Chondrocyte (in vitro differentiated cells): ENCODE data around the gene STUM. TPM values are rescaled to one million over a fixed set of nuclear protein-coding genes. Genes with fewer than 3 reads are reported as not detected.
"Not testable (repeated sequence)": the region's sequence is repeated elsewhere in the genome, so short reads cannot be mapped to it uniquely, and the experiment has no call there.

ENCODE experiments used
- DNase-seq: peaks from one replicate; pipeline ENCODE4 v3.0.0; 2021; ENCODE audit warnings: mixed read lengths, low spot score
- H3K27ac Mint-ChIP-seq: one replicate; pipeline ENCODE4 v1.8.0; 2021; ENCODE audit warnings: mild to moderate bottlenecking, moderate library complexity, mixed read lengths; ENCODE audit not compliant: unreplicated experiment
- H3K27me3 Mint-ChIP-seq: 2 replicates; pipeline ENCODE4 v1.8.0; 2021; ENCODE audit warnings: low read depth, mixed read lengths
- H3K36me3 Mint-ChIP-seq: 2 replicates; pipeline ENCODE4 v1.8.0; 2021; ENCODE audit warnings: low read depth, mixed read lengths
- H3K4me1 Mint-ChIP-seq: 2 replicates; pipeline ENCODE4 v1.8.0; 2021; ENCODE audit warnings: low read depth, mild to moderate bottlenecking, mixed read lengths
- H3K4me3 Mint-ChIP-seq: one replicate; pipeline ENCODE4 v1.8.0; 2021; ENCODE audit warnings: mild to moderate bottlenecking, moderate library complexity, mixed read lengths; ENCODE audit not compliant: unreplicated experiment
- H3K9me3 Mint-ChIP-seq: 2 replicates; pipeline ENCODE4 v1.8.0; 2021; ENCODE audit warnings: low read depth, mixed read lengths
- total RNA-seq: library from RNA; stranded (reverse); gene quantifications from 3 replicates; pipeline ENCODE4 v1.2.1, GENCODE V29; 2021
- TF ChIP-seq, protein P1 (sequence below): fragments of 200-600 bp; sonication (generic); IDR thresholded peaks from 2 replicates; pipeline ENCODE4 v1.5.0; 2021; ENCODE audit warnings: antibody characterized with exemption, mild to moderate bottlenecking, moderate library complexity

Gene STUM
- total RNA-seq, 1 donor from 2014 or later: 0.27 TPM

- peaks cover 26% of the 10 kb centered on the region for H3K4me1 Mint-ChIP-seq
- TF ChIP-seq, protein P1, sequence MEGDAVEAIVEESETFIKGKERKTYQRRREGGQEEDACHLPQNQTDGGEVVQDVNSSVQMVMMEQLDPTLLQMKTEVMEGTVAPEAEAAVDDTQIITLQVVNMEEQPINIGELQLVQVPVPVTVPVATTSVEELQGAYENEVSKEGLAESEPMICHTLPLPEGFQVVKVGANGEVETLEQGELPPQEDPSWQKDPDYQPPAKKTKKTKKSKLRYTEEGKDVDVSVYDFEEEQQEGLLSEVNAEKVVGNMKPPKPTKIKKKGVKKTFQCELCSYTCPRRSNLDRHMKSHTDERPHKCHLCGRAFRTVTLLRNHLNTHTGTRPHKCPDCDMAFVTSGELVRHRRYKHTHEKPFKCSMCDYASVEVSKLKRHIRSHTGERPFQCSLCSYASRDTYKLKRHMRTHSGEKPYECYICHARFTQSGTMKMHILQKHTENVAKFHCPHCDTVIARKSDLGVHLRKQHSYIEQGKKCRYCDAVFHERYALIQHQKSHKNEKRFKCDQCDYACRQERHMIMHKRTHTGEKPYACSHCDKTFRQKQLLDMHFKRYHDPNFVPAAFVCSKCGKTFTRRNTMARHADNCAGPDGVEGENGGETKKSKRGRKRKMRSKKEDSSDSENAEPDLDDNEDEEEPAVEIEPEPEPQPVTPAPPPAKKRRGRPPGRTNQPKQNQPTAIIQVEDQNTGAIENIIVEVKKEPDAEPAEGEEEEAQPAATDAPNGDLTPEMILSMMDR: no peak
- DNase-seq: peak; percentile 54
- no peak overlapping the region for H3K4me3 Mint-ChIP-seq
- H3K9me3 Mint-ChIP-seq: no peaks in the 10 kb centered on the region
- H3K27ac Mint-ChIP-seq: no peak overlapping the region
- peaks cover 10% of the 10 kb centered on the region for H3K27me3 Mint-ChIP-seq
- no peaks in the 10 kb centered on the region for H3K36me3 Mint-ChIP-seq
Measured at GRCh38 chr1:226607821-226608220, 59.3 kb downstream of the STUM start.

DNA sequence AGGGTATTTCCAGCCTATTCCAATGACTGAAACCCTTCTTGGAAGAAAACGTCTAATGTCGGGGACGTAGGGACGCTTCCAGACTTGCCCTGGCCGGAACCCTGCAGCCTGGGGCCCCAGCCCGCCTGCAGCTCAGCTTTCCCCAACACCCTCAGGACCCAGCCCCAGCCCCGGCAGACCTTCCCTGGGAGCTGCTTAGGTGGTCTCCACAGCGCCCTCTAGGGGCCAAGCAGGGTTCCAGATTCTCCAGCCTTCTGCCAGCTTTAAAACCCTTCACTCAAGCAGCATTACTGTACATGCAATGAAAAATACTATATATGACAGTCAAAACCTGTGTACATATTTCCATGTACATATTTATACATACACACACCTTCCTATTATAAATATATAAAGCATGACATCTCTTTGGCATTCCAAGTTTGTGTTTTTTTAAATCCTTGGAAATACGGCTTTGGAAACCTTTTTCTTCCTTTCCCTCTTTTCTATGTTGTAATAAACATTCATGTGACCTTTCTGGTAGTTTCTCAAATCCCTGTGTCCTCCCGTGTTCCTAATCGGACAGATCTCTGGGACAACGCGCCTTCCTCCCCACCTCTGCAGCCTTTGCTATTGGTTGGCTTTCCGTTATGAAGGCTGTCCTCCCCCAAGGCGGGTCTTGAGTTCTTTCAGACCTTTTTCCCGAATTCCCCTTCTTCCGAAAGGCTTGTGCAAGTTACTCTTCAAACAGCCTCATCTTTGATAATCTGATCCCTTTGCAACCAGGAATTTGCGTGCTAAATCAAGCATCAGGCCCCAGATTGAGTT lies 60.3 kb downstream of the STUM start:
- TF ChIP-seq, protein P1: peak; percentile 87
- Mint-ChIP-seq H3K27ac (no peak overlapping the region), H3K4me1 (peaks cover 15% of the 10 kb centered on the region), H3K4me3 (no peak overlapping the region), H3K27me3 (peaks cover 13% of the 10 kb centered on the region), H3K9me3 (no peaks in the 10 kb centered on the region), H3K36me3 (no peaks in the 10 kb centered on the region)
- peak; percentile 81 for DNase-seq

DNA sequence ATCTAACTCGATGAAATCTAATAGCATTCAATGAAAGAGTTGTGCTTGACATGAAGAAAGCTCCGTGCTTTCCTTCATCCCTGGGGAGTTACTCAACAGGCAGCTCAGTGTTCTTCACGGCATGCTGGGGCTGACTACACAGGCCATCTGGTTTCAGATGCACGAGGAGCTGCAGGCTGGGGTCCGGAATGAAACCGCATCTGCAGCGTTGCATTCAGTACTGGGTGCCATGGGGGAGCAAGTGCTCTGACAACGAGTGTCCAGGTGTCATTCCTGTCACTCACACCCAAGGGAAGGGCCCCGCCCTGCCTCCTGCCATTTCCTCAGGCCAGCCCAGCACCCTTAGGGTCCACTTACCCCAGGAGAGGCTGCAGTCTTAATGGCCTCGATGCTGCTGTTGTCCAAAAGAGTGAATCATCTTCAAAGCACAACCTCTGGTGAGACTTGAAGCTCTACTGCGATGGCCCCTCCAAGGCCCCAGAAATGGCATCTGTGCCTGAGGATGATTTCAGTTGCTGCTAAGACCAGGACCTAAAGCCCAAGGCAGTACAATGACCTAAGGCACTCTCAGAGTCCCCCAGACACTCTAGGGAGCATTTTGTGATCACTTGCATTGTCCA lies 61.4 kb downstream of the STUM start:
- TF ChIP-seq, protein P1: no peak
- Mint-ChIP-seq H3K27me3 (peaks cover 15% of the 10 kb centered on the region), H3K4me3 (no peak overlapping the region), H3K27ac (no peak overlapping the region), H3K4me1 (peaks cover 5% of the 10 kb centered on the region), H3K36me3 (no peaks in the 10 kb centered on the region), H3K9me3 (no peaks in the 10 kb centered on the region)
- peak; percentile 55 for DNase-seq

DNA sequence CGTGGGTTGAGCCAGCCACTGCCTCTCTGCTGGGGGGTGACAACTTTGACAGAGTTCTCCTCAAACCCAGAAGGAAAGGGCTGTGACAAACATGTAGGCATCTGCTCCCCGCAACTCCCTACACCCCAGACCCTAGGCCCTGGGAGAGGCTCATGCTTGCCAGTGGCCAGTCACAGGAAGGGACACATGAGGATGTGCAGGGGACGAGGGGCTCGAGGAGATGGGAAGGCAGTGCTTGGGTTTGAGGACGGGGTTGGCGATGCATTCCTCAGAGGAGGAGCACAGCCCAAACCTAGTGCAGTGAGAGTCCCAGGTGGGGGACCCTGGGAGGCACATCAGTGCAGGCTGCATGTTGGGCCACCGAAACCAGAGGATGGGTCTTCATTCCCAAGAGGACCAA lies 62.1 kb downstream of the STUM start:
- no peaks in the 10 kb centered on the region for H3K4me1 Mint-ChIP-seq
- H3K36me3 Mint-ChIP-seq: no peaks in the 10 kb centered on the region
- H3K4me3 Mint-ChIP-seq: no peak overlapping the region
- TF ChIP-seq, protein P1: no peak
- H3K9me3 Mint-ChIP-seq: no peaks in the 10 kb centered on the region
- DNase-seq: peak; percentile 55
- H3K27ac Mint-ChIP-seq: no peak overlapping the region
- peaks cover 20% of the 10 kb centered on the region for H3K27me3 Mint-ChIP-seq

DNA sequence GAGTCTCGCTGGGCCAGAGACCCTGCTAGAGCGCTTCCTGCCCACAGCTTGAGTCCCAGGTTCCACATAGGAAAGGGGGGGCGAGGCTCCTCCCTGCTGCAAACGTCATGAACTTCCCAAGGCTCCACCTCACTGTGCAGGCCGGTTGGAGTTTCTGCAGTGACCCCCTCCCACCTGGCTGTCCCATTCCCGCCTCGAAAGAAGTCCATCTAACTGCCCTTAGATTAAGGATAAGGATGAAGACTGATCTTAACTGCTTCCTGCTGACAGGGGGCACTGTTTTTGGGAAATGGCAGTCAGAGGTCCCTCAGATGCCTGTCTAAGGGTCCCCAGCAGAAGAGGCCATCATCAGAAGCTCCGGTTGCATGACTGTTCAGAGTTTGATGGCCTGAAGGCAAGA lies 62.7 kb downstream of the STUM start:
- Mint-ChIP-seq H3K4me3 (no peak overlapping the region), H3K27ac (no peak overlapping the region), H3K4me1 (no peaks in the 10 kb centered on the region), H3K36me3 (no peaks in the 10 kb centered on the region), H3K9me3 (no peaks in the 10 kb centered on the region), H3K27me3 (peaks cover 20% of the 10 kb centered on the region)
- TF ChIP-seq, protein P1: peak; percentile 9
- DNase-seq: peak; percentile 41

- H3K27ac Mint-ChIP-seq, H3K4me3 Mint-ChIP-seq, DNase-seq, H3K9me3 Mint-ChIP-seq, H3K4me1 Mint-ChIP-seq, H3K36me3 Mint-ChIP-seq: not testable (repeated sequence)
- peaks cover 22% of the 10 kb centered on the region for H3K27me3 Mint-ChIP-seq
Measured at GRCh38 chr1:226611980-226612379, 63.4 kb downstream of the STUM start.
